Measurements from ENCODE around the gene EHMT1.

EHMT1 gene

DNA sequence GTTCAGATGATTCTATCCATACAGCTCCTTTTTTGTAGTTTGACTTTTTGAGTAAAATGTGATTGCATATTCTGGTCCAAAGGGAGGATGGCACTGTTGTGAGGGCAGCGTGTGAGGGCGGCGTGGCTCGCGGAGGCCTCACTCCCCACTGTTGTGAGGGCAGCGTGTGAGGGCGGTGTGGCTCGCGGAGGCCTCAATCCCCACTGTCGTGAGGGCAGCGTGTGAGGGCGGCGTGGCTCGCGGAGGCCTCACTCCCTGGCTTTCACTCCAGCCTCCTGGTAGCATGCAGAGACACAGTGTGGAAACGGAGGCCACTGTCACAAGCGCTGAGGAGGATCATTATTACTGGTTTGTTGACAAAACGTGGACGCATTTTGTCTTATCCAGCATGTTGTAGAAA, 79.0 kb downstream of the EHMT1 start:
- Histone ChIP-seq H4K20me1 (ENCODE audit: low read depth, low read length) (no peaks in the 10 kb centered on the region), H3K9me2 (replicated peaks; ENCODE audit: insufficient read depth, low read length) (no peaks in the 10 kb centered on the region), H3K79me2 (ENCODE audit: insufficient read depth, low read length) (peaks cover 71% of the 10 kb centered on the region), H3K4me3 (ENCODE audit: insufficient read depth, low read length, poor library complexity, severe bottlenecking) (no peak overlapping the region), H2AFZ (ENCODE audit: low read depth, low read length, severe bottlenecking) (no peak overlapping the region), H3K9ac (ENCODE audit: low read length) (no peak overlapping the region), H3K9me3 (ENCODE audit: insufficient read depth, low read length) (peaks cover 8% of the 10 kb centered on the region; the same call in 1 of the 2 replicates), H3K4me2 (ENCODE audit: low read depth, low read length, poor library complexity, severe bottlenecking) (no peak overlapping the region), H3F3A (ENCODE audit: insufficient read depth) (no peaks in the 10 kb centered on the region), H3K36me3 (ENCODE audit: low read length) (no peaks in the 10 kb centered on the region), H3K27me3 (ENCODE audit: low read length) (no peaks in the 10 kb centered on the region), H3K27ac (ENCODE audit: low read depth, low read length) (no peak overlapping the region)
- TF ChIP-seq, protein P1, sequence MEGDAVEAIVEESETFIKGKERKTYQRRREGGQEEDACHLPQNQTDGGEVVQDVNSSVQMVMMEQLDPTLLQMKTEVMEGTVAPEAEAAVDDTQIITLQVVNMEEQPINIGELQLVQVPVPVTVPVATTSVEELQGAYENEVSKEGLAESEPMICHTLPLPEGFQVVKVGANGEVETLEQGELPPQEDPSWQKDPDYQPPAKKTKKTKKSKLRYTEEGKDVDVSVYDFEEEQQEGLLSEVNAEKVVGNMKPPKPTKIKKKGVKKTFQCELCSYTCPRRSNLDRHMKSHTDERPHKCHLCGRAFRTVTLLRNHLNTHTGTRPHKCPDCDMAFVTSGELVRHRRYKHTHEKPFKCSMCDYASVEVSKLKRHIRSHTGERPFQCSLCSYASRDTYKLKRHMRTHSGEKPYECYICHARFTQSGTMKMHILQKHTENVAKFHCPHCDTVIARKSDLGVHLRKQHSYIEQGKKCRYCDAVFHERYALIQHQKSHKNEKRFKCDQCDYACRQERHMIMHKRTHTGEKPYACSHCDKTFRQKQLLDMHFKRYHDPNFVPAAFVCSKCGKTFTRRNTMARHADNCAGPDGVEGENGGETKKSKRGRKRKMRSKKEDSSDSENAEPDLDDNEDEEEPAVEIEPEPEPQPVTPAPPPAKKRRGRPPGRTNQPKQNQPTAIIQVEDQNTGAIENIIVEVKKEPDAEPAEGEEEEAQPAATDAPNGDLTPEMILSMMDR (IDR thresholded peaks at IDR 0.05; ENCODE audit: insufficient read depth, low read length, poor library complexity, severe bottlenecking) = no peak
- TF ChIP-seq EZH2phosphoT487 (conservative IDR thresholded peaks at IDR 0.05; ENCODE audit: low read length) = no peak

DNA sequence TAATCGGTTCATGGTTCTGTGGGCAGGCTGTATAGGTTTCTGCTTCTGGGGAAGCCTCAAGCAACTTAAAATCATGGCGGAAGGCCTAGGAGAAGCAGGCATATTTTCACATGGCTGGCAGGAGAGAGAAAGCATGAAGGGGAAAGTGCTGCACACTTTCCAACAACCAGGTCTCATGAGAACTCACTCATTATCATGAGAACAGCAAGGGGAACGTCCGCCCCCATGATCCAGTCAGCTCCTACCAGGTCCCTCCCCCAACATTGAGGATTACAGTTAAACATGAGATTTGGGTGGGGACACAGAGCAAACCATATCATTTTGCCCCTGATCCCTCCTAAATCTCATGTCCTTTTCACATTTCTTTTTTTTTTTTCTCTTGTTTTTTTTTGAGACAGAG, 82.1 kb downstream of the EHMT1 start:
- Histone ChIP-seq H4K20me1 (ENCODE audit: low read depth, low read length) (no peaks in the 10 kb centered on the region), H3K4me3 (ENCODE audit: insufficient read depth, low read length, poor library complexity, severe bottlenecking) (no peak overlapping the region), H3K9me2 (replicated peaks; ENCODE audit: insufficient read depth, low read length) (no peaks in the 10 kb centered on the region), H3F3A (ENCODE audit: insufficient read depth) (no peaks in the 10 kb centered on the region), H3K27ac (ENCODE audit: low read depth, low read length) (no peak overlapping the region), H3K79me2 (ENCODE audit: insufficient read depth, low read length) (peaks cover 68% of the 10 kb centered on the region), H3K27me3 (ENCODE audit: low read length) (no peaks in the 10 kb centered on the region), H3K9ac (ENCODE audit: low read length) (no peak overlapping the region), H2AFZ (ENCODE audit: low read depth, low read length, severe bottlenecking) (no peak overlapping the region), H3K36me3 (ENCODE audit: low read length) (no peaks in the 10 kb centered on the region), H3K9me3 (ENCODE audit: insufficient read depth, low read length) (peaks cover 11% of the 10 kb centered on the region; the same call in 1 of the 2 replicates), H3K4me2 (ENCODE audit: low read depth, low read length, poor library complexity, severe bottlenecking) (no peak overlapping the region)
- TF ChIP-seq, protein P1 (IDR thresholded peaks at IDR 0.05; ENCODE audit: insufficient read depth, low read length, poor library complexity, severe bottlenecking) = no peak

DNA sequence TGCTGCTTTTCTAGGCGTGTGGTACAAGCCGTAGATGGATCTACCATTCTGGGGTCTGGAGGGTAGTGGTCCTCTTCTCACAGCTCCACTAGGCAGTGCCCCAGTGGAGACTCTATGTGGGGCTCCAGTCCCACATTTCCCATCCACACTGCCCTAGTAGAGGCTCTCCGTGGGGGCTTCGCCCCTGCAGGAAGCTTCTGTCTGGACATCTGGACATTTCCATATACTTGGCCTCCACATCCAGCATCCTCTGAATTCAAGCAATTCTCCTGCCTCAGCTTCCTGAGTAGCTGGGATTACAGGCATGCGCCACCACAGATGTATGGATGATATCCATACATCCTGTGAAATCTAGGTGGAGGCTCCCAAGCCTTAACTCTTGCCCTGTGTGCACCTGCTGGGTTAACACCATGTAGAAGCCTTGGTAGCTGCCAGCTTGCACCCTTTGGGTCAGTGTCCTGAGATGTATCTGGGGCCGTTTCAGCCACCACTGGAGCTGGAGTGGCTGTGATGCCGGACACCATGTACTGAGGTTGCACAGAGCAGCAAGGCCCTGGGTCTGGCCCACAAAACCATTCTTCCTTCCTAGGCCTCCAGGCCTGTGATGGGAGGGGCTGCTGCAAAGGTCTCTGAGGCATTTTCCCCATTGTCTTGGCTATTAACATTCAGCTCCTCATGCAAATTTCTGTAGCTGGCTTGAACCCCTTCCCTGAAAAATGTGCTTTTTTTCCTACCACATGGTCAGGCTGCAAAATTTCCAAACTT, 84.0 kb downstream of the EHMT1 start:
- Histone ChIP-seq H3K27ac (ENCODE audit: low read depth, low read length) (no peak overlapping the region), H3K36me3 (ENCODE audit: low read length) (no peaks in the 10 kb centered on the region), H3K9me2 (replicated peaks; ENCODE audit: insufficient read depth, low read length) (no peaks in the 10 kb centered on the region), H3K27me3 (ENCODE audit: low read length) (no peaks in the 10 kb centered on the region), H3K4me3 (ENCODE audit: insufficient read depth, low read length, poor library complexity, severe bottlenecking) (no peak overlapping the region), H4K20me1 (ENCODE audit: low read depth, low read length) (no peaks in the 10 kb centered on the region), H3K9ac (ENCODE audit: low read length) (no peak overlapping the region), H3F3A (ENCODE audit: insufficient read depth) (no peaks in the 10 kb centered on the region), H3K79me2 (ENCODE audit: insufficient read depth, low read length) (peaks cover 67% of the 10 kb centered on the region), H3K9me3 (ENCODE audit: insufficient read depth, low read length) (peaks cover 11% of the 10 kb centered on the region; the same call in 1 of the 2 replicates), H2AFZ (ENCODE audit: low read depth, low read length, severe bottlenecking) (no peak overlapping the region), H3K4me2 (ENCODE audit: low read depth, low read length, poor library complexity, severe bottlenecking) (no peak overlapping the region)
- TF ChIP-seq, protein P1 (IDR thresholded peaks at IDR 0.05; ENCODE audit: insufficient read depth, low read length, poor library complexity, severe bottlenecking) = no peak
- TF ChIP-seq EZH2phosphoT487 (conservative IDR thresholded peaks at IDR 0.05; ENCODE audit: low read length) = no peak

Measured in SU-DHL-6 (cell line).